GM04503 (cell line): ENCODE data around the gene CXorf58.
"Not testable (repeated sequence)": the region's sequence is repeated elsewhere in the genome, so short reads cannot be mapped to it uniquely, and the experiment has no call there.

Experiments
- DNase-seq: peaks from one replicate; pipeline ENCODE4 v3.0.0-alpha.2; 2012; ENCODE audit warnings: low read depth

Gene CXorf58

DNA sequence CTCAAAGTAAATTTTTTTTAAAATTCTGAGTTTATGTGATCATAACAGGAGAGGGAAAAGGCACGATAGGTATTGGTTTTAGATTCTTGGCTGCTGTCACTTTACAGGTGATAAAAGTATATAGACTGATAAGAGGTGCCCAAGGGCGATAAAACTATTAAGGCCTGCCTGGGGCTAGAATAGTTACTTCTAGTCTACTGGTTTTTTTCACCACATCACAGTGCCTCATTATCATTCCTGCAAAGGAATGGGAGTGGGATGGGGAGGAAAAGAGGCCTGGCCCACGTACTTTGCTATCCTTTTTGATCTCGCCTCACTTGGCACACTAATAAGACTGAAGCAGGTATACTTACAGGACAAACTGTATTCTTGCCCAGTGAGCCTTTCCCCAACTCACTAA is 46.6 kb downstream of the CXorf58 start:
- no peak for DNase-seq

DNA sequence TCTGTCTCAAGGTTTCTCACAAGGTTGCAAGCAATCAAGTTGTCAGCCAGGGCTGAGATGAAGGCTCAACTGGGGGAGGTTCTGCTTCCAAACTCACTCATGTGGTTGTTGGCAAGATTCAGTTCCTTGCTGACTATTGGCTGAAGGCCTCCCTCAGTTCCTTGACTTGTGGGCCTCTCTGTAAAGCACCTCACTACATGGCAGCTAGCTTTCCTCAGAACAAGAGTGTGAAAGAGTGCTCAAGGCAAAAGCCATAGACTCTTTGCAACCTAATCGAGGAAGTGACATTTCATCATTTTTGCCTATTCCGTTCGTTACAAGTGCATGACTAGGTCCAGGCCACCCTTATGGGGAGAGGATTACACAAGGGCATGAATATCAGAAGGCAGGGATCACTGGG is 52.0 kb downstream of the CXorf58 start:
- no peak for DNase-seq

DNA sequence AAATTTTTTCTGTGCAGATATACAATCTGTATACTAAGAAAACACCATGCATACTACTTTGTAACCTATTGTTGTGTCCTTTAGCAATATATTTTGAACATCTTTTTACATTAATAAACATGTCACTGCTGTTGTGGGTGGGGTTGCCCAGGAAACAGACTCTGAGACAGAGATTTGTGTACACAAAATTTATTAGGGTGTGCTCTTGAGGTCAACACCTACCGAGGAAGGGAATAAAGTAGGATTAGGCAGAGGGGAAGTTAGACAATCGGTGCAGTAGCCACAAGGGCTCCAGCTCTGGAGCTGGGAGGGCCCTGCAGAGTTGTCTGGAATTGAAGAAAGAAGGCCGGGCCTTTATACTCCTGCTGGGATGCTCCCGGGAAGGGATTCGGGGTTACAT is 56.4 kb downstream of the CXorf58 start:
- no peak for DNase-seq

DNA sequence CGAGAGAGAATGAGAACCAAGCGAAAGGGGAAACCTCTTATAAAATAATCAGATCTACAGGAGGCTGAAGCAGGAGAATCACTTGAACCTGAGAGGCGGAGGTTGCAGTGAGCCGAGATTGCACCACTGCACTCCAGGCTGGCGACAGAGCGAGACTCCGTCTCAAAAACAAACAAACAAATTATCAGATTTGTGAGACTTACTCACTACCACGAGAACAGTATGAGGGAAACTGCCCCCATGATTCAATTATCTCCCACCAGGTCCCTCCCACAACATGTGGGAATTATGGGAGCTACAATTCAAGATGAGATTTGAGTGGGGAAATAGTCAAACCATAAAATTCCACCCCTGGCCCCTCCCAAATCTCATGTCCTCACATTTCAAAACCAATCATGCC is 57.8 kb downstream of the CXorf58 start:
- not testable (repeated sequence) for DNase-seq

DNA sequence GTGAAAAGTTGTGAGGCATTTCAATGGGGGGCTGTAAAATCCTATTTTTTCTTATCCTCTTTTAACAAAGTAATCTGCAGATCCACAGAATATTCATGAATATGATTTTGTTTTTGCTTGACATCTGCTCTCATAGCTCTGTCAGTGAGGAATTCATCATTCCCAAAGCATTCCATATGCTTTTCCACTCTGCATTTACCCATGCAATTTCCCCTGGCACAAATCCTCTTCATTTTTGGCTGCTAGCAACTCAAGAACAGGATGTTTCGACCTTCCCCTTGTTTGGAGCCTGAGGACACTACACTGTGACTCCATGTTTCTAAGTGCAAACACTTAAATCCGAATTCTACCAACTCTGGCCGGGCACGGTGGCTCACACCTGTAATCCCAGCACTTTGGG is 70.7 kb downstream of the CXorf58 start:
- DNase-seq = no peak

DNA sequence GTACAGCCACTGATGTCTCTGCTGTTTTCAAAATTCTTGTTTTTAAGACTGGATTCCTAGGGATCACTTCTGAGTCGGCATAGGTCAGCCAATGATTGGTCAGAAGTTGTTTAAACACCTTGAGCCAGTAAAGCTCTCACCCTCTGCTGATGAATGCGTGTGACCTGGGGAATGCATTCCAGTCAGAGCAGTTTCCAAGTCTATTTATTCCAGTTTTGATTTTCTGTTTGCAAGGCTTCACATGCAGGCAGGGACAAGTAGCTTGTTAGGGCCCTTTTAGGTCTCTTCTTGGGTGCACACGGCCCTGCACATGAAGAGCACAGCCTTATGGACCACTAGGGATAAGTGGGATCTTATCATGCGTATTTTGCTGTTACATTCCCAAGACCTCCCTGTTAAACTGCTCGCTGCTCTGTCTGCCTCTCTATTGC is 72.2 kb downstream of the CXorf58 start:
- DNase-seq = no peak

DNA sequence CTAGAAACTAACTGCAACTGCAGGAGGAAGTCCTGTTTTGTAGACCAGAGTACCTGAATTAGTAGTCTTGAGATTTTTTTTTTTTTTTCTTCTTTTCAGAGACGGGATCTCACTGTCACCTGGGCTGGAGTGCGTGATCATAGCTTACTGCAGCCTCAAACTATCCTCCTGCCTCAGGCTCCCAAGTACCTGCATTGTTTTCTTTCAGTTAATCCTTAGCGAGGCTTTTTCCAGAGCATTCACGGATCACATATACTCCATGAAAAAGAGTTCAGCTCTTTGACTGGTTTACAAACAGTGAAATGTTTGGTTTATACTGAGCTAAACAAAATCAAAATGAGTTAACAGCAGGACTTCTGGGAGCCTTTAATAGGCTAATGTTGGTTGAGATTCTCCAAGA is 73.4 kb downstream of the CXorf58 start:
- DNase-seq = no peak

DNA sequence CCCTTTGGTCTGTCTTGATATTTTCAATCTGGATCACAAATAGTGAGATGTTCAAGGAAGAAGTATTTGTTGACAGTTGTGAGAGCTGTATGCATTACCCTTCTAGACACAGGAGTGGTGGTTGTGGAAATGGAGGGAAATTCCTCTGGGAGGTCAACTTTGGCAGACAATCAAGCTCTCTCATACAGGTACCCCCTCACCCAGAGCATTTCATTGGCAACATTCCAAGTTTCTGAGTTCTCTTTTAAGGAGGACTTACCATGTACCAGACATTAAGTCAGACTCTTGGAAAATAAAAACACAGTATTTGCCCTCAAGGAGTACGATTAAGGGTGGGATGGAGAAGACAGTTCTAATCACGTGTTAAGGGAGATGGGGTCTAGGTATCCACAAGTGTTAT is 73.9 kb downstream of the CXorf58 start:
- DNase-seq = no peak

DNA sequence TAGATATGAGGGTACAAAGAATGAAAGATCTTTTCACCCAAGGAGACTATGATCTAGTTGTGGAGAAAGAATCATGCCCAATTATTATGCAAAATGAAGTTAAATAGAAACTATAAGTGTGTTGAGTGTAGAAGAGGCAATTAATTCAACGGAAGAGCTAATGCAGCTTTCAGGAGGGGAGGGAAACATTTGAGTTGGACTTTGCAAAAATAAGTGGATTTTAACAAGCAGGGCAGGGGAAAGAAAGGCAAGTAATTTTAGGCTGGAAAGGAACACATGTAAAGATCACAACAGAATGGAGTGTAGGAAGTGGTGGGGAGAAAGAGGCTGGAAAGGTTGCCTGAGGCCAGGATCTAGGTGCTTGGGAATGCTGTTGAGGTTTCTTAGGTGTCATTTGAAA is 75.1 kb downstream of the CXorf58 start:
- DNase-seq = no peak
